ENCODE data around the gene SARS1. TPM values are rescaled to one million over a fixed set of nuclear protein-coding genes. Genes with fewer than 3 reads are reported as not detected.

SARS1 gene
- total RNA-seq, 1 donor from 2014 or later: 348 TPM

DNA sequence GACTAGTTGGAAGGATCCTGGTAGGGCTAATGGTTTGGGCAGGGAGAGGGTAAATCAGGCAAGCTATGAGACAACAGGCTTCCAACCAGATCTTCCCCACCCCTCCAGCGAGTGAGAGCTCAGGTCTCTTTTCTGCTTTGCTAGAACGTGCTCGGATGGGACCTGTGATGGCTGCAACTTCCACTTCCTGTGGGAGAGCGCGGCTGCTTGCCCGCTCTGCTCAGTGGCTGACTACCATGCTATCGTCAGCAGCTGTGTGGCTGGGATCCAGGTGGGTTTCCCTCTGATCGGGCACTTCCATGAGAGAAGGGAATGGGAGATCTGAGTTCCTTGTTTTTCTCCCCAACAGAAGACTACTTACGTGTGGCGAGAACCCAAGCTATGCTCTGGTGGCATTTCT lies 14.0 kb upstream of the SARS1 start:
- no peaks in the 10 kb centered on the region for H3K27me3 Mint-ChIP-seq (ENCODE audit: low read depth)
- H3K4me1 Mint-ChIP-seq (ENCODE audit: low read depth): peaks cover 47% of the 10 kb centered on the region
- no peaks in the 10 kb centered on the region for H3K9me3 Mint-ChIP-seq (ENCODE audit: low read depth)
- H3K27ac Mint-ChIP-seq (ENCODE audit: unreplicated experiment): no peak overlapping the region
- H3K4me3 Mint-ChIP-seq (ENCODE audit: unreplicated experiment): no peak overlapping the region
- DNase-seq (ENCODE audit: low spot score): no peak
- TF ChIP-seq CTCF (IDR thresholded peaks at IDR 0.05): no peak
- H3K36me3 Mint-ChIP-seq (ENCODE audit: low read depth): no peaks in the 10 kb centered on the region

GRCh38 chr1:109201123-109201703 lies 12.5 kb upstream of the SARS1 start:
- Mint-ChIP-seq H3K4me3 (ENCODE audit: unreplicated experiment) (no peak overlapping the region), H3K27ac (ENCODE audit: unreplicated experiment) (peak overlapping the region; percentile 73), H3K9me3 (ENCODE audit: low read depth) (no peaks in the 10 kb centered on the region), H3K4me1 (ENCODE audit: low read depth) (peaks cover 45% of the 10 kb centered on the region), H3K27me3 (ENCODE audit: low read depth) (no peaks in the 10 kb centered on the region), H3K36me3 (ENCODE audit: low read depth) (no peaks in the 10 kb centered on the region)
- peak; percentile 82 for TF ChIP-seq CTCF (IDR thresholded peaks at IDR 0.05)
- no peak for DNase-seq (ENCODE audit: low spot score)

GRCh38 chr1:109204484-109204883 lies 9.2 kb upstream of the SARS1 start:
- H3K27me3 Mint-ChIP-seq (ENCODE audit: low read depth): no peaks in the 10 kb centered on the region
- H3K27ac Mint-ChIP-seq (ENCODE audit: unreplicated experiment): no peak overlapping the region

GRCh38 chr1:109206339-109206738 lies 7.4 kb upstream of the SARS1 start:
- Mint-ChIP-seq H3K27ac (ENCODE audit: unreplicated experiment) (no peak overlapping the region), H3K4me3 (ENCODE audit: unreplicated experiment) (no peak overlapping the region), H3K36me3 (ENCODE audit: low read depth) (no peaks in the 10 kb centered on the region), H3K9me3 (ENCODE audit: low read depth) (no peaks in the 10 kb centered on the region), H3K4me1 (ENCODE audit: low read depth) (peaks cover 38% of the 10 kb centered on the region), H3K27me3 (ENCODE audit: low read depth) (no peaks in the 10 kb centered on the region)
- no peak for TF ChIP-seq CTCF (IDR thresholded peaks at IDR 0.05)
- DNase-seq (ENCODE audit: low spot score): no peak

More at GRCh38 chr1:109204484-109204883, 9.2 kb upstream of the SARS1 start:
- H3K36me3 Mint-ChIP-seq (ENCODE audit: low read depth): no peaks in the 10 kb centered on the region
- no peak for DNase-seq (ENCODE audit: low spot score)
- TF ChIP-seq CTCF (IDR thresholded peaks at IDR 0.05): no peak
- no peak overlapping the region for H3K4me3 Mint-ChIP-seq (ENCODE audit: unreplicated experiment)
- peaks cover 44% of the 10 kb centered on the region for H3K4me1 Mint-ChIP-seq (ENCODE audit: low read depth)
- H3K9me3 Mint-ChIP-seq (ENCODE audit: low read depth): no peaks in the 10 kb centered on the region

GRCh38 chr1:109207467-109208103 lies 6.1 kb upstream of the SARS1 start:
- Mint-ChIP-seq H3K36me3 (ENCODE audit: low read depth) (no peaks in the 10 kb centered on the region), H3K4me3 (ENCODE audit: unreplicated experiment) (no peak overlapping the region), H3K27ac (ENCODE audit: unreplicated experiment) (no peak overlapping the region), H3K27me3 (ENCODE audit: low read depth) (no peaks in the 10 kb centered on the region), H3K9me3 (ENCODE audit: low read depth) (no peaks in the 10 kb centered on the region), H3K4me1 (ENCODE audit: low read depth) (peaks cover 32% of the 10 kb centered on the region)
- DNase-seq (ENCODE audit: low spot score): no peak
- no peak for TF ChIP-seq CTCF (IDR thresholded peaks at IDR 0.05)

Data from chondrocyte (in vitro differentiated cells).